GM12878 (cell line): ENCODE measurements around the gene MACF1. TPM values are rescaled to one million over a fixed set of nuclear protein-coding genes. Genes with fewer than 3 reads are reported as not detected.
A peak's percentile ranks its signal among the peaks of the same experiment; 100 is the strongest.

Experiments
- ASH2L ChIP-seq: fragments of 300-600, 200-600 bp; sonication (generic); IDR thresholded peaks from 2 replicates; pipeline ENCODE4 v1.6.1; 2017; ENCODE audit warnings: low read depth, mild to moderate bottlenecking, borderline replicate concordance
- BMI1 ChIP-seq: fragments of 450-650 bp; IDR thresholded peaks from 2 replicates; pipeline ENCODE4 v1.6.1; 2016; ENCODE audit warnings: mild to moderate bottlenecking, moderate library complexity, borderline replicate concordance
- BRCA1 ChIP-seq: IDR thresholded peaks from 2 replicates; pipeline ENCODE4 v1.6.1; 2011; ENCODE audit warnings: low read depth, low read length, improper control_type of control experiment
- CBX5 ChIP-seq: sonication (generic); IDR thresholded peaks from 2 replicates; pipeline ENCODE4 v1.6.1; 2016; ENCODE audit warnings: low read depth, moderate library complexity, mild to moderate bottlenecking, inconsistent platforms
- IKZF1 ChIP-seq: fragments of 450-650 bp; conservative IDR thresholded peaks from 2 replicates; pipeline ENCODE4 v1.6.1; 2017; ENCODE audit warnings: antibody characterized with exemption, mild to moderate bottlenecking
- JUND ChIP-seq: IDR thresholded peaks from 2 replicates; pipeline ENCODE4 v1.6.1; 2012; ENCODE audit warnings: low read depth, mild to moderate bottlenecking, low read length, improper control_type of control experiment, moderate library complexity
- LARP7 ChIP-seq: fragments of 450-650 bp; IDR thresholded peaks from 2 replicates; pipeline ENCODE4 v1.6.1; 2017; ENCODE audit warnings: mild to moderate bottlenecking
- MEF2B ChIP-seq: fragments of 450-650 bp; IDR thresholded peaks from 2 replicates; pipeline ENCODE4 v1.6.1; 2018; ENCODE audit warnings: mild to moderate bottlenecking, moderate library complexity; ENCODE audit not compliant: partially characterized antibody, poor library complexity, severe bottlenecking
- NBN ChIP-seq: fragments of 450-650 bp; IDR thresholded peaks from 2 replicates; pipeline ENCODE4 v1.6.1; 2016
- NR2C2 ChIP-seq: IDR thresholded peaks from 2 replicates; pipeline ENCODE4 v1.6.1; 2011; ENCODE audit warnings: borderline replicate concordance, low read depth; ENCODE audit not compliant: control insufficient read depth, insufficient read length
- PML ChIP-seq: IDR thresholded peaks from 2 replicates; pipeline ENCODE4 v1.6.1; 2012; ENCODE audit warnings: low read length, inconsistent platforms
- POLR2AphosphoS2 ChIP-seq: IDR thresholded peaks from 2 replicates; pipeline ENCODE4 v1.6.1; 2011; ENCODE audit warnings: low read depth, mild to moderate bottlenecking, low read length, improper control_type of control experiment, moderate library complexity
- RUNX3 ChIP-seq: IDR thresholded peaks from 2 replicates; pipeline ENCODE4 v1.6.1; 2012; ENCODE audit warnings: low read length, inconsistent platforms
- SREBF2 ChIP-seq: IDR thresholded peaks from 2 replicates; pipeline ENCODE4 v1.6.1; 2012; ENCODE audit warnings: mild to moderate bottlenecking, low read length
- TCF3 ChIP-seq: IDR thresholded peaks from 2 replicates; pipeline ENCODE4 v1.6.1; 2012; ENCODE audit warnings: low read depth, mild to moderate bottlenecking, low read length, borderline replicate concordance; ENCODE audit not compliant: insufficient read depth
- YBX1 ChIP-seq: fragments of 450-650 bp; IDR thresholded peaks from 2 replicates; pipeline ENCODE4 v1.6.1; 2016; ENCODE audit warnings: antibody characterized with exemption
- polyA plus RNA-seq, 11 experiments: library from polyadenylated mRNA; depleted of rRNA in 4 of 11; unstranded in 6 of 11; stranded (reverse) in 5 of 11; fragments of >200 nt; fragmentation: Nextera tagmentation in 4 of 11; fragmentation: Illumina TruSeq in 1 of 11; extraction: Ambion mirVana in 4 of 11; extraction: Trizol in 1 of 11; gene quantifications; 1 replicate in 1 of 11; 2 replicates in 10 of 11; pipeline versions ENCODE4 v1.2.1 to v1.2.3, GENCODE V29; 2011 to 2016; ENCODE audit warnings: inconsistent platforms in 2 of 11, missing spikeins in 2 of 11, low read depth in 1 of 11
- total RNA-seq, 4 experiments: library from RNA; depleted of rRNA in 3 of 4; stranded (reverse); fragments of >200 nt in 3 of 4; fragmentation: Illumina TruSeq in 1 of 4; extraction: Trizol in 1 of 4; gene quantifications; 2 replicates each; pipeline versions ENCODE4 v1.2.1 to v1.2.3, GENCODE V29; 2013 to 2021
- TF ChIP-seq, protein P1 (sequence below): IDR thresholded peaks from 2 replicates; pipeline ENCODE4 v1.6.1; 2011; ENCODE audit warnings: low read depth, low read length, improper control_type of control experiment, borderline replicate concordance
- TF ChIP-seq, protein P2 (sequence below): fragments of 450-650 bp; formaldehyde crosslinking; IDR thresholded peaks from 2 replicates; pipeline ENCODE4 v1.5.0; 2022; ENCODE audit warnings: mild to moderate bottlenecking, missing genetic modification characterization
- TF ChIP-seq, protein P3 (sequence below): fragments of 450-650 bp; conservative IDR thresholded peaks from 2 replicates; pipeline ENCODE4 v1.6.1; 2017; ENCODE audit warnings: mild to moderate bottlenecking, moderate library complexity
- TF ChIP-seq, protein P4 (sequence below): fragments of 450-650 bp; IDR thresholded peaks from 2 replicates; pipeline ENCODE4 v1.6.1; 2018; ENCODE audit warnings: mild to moderate bottlenecking, low read depth, moderate library complexity; ENCODE audit not compliant: partially characterized antibody
- TF ChIP-seq, protein P5 (sequence below): IDR thresholded peaks from 2 replicates; pipeline ENCODE4 v1.6.1; 2011; ENCODE audit warnings: low read depth, mild to moderate bottlenecking, low read length, moderate library complexity, borderline replicate concordance; ENCODE audit errors: extremely low read depth

MACF1 gene
- total and polyA plus RNA-seq, 10 of the 15 experiments (the other 5 are each of a cell fraction or from before 2014, with no cell fraction given), result 15.5 to 201 (median 76.9) TPM

DNA sequence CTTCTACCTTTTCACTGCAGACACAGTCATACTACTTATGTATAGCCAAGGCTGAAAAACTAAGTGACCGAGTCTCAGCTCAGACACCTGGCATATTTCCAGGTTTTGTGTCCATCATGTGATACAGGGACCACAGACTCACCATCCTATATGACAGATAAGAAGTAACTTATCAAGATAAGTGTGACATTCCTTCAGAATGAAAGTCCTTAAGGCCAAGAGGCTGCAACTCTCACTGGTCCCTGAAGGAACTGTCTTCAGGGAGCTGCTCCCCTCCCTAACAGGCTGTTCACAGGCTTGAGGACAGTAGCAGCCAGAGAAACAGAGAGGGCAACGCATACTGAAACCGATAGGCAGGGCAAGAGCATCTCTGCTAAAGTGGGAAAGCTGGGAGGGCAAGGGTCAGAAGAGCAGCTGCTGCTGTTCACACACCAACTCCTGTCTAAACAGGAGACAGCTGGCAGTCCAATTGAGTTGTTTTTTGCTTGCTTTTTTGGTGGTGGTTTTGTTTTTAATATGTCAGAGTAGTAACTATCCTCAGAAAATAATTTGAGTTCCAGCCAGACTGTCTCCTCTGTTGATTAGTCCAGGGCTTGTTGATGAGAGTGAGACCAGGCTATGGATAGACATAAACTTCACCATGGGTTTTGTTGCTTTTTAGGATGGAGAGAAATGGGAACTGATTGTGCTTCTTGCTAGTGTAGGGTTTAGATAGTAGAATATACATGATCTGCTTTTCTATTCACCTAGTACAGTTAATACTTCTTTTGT lies 67.7 kb downstream of the MACF1 start (continued):
- TF ChIP-seq, protein P1, sequence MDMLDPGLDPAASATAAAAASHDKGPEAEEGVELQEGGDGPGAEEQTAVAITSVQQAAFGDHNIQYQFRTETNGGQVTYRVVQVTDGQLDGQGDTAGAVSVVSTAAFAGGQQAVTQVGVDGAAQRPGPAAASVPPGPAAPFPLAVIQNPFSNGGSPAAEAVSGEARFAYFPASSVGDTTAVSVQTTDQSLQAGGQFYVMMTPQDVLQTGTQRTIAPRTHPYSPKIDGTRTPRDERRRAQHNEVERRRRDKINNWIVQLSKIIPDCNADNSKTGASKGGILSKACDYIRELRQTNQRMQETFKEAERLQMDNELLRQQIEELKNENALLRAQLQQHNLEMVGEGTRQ, result no peak
- TF ChIP-seq, protein P2, sequence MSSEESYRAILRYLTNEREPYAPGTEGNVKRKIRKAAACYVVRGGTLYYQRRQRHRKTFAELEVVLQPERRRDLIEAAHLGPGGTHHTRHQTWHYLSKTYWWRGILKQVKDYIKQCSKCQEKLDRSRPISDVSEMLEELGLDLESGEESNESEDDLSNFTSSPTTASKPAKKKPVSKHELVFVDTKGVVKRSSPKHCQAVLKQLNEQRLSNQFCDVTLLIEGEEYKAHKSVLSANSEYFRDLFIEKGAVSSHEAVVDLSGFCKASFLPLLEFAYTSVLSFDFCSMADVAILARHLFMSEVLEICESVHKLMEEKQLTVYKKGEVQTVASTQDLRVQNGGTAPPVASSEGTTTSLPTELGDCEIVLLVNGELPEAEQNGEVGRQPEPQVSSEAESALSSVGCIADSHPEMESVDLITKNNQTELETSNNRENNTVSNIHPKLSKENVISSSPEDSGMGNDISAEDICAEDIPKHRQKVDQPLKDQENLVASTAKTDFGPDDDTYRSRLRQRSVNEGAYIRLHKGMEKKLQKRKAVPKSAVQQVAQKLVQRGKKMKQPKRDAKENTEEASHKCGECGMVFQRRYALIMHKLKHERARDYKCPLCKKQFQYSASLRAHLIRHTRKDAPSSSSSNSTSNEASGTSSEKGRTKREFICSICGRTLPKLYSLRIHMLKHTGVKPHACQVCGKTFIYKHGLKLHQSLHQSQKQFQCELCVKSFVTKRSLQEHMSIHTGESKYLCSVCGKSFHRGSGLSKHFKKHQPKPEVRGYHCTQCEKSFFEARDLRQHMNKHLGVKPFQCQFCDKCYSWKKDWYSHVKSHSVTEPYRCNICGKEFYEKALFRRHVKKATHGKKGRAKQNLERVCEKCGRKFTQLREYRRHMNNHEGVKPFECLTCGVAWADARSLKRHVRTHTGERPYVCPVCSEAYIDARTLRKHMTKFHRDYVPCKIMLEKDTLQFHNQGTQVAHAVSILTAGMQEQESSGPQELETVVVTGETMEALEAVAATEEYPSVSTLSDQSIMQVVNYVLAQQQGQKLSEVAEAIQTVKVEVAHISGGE (CRISPR knock-in tag), result no peak
- TF ChIP-seq, protein P3, sequence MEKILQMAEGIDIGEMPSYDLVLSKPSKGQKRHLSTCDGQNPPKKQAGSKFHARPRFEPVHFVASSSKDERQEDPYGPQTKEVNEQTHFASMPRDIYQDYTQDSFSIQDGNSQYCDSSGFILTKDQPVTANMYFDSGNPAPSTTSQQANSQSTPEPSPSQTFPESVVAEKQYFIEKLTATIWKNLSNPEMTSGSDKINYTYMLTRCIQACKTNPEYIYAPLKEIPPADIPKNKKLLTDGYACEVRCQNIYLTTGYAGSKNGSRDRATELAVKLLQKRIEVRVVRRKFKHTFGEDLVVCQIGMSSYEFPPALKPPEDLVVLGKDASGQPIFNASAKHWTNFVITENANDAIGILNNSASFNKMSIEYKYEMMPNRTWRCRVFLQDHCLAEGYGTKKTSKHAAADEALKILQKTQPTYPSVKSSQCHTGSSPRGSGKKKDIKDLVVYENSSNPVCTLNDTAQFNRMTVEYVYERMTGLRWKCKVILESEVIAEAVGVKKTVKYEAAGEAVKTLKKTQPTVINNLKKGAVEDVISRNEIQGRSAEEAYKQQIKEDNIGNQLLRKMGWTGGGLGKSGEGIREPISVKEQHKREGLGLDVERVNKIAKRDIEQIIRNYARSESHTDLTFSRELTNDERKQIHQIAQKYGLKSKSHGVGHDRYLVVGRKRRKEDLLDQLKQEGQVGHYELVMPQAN, result no peak
- TF ChIP-seq LARP7 (no peak), BRCA1 (no peak), SREBF2 (no peak), NR2C2 (no peak), ASH2L (no peak), YBX1 (no peak), TCF3 (peak; percentile 97), BMI1 (no peak), MEF2B (peak; percentile 82), NBN (peak; percentile 47; the same call in 1 of the 2 replicates), CBX5 (0 out of 2 replicates have a peak, but pooled peaks have one; percentile 25), RUNX3 (peak; percentile 66), JUND (no peak), POLR2AphosphoS2 (no peak), PML (peak; percentile 57; the same call in 1 of the 2 replicates), IKZF1 (peak; percentile 77)
- TF ChIP-seq, protein P4, sequence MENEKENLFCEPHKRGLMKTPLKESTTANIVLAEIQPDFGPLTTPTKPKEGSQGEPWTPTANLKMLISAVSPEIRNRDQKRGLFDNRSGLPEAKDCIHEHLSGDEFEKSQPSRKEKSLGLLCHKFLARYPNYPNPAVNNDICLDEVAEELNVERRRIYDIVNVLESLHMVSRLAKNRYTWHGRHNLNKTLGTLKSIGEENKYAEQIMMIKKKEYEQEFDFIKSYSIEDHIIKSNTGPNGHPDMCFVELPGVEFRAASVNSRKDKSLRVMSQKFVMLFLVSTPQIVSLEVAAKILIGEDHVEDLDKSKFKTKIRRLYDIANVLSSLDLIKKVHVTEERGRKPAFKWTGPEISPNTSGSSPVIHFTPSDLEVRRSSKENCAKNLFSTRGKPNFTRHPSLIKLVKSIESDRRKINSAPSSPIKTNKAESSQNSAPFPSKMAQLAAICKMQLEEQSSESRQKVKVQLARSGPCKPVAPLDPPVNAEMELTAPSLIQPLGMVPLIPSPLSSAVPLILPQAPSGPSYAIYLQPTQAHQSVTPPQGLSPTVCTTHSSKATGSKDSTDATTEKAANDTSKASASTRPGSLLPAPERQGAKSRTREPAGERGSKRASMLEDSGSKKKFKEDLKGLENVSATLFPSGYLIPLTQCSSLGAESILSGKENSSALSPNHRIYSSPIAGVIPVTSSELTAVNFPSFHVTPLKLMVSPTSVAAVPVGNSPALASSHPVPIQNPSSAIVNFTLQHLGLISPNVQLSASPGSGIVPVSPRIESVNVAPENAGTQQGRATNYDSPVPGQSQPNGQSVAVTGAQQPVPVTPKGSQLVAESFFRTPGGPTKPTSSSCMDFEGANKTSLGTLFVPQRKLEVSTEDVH, result no peak
- TF ChIP-seq, protein P5, sequence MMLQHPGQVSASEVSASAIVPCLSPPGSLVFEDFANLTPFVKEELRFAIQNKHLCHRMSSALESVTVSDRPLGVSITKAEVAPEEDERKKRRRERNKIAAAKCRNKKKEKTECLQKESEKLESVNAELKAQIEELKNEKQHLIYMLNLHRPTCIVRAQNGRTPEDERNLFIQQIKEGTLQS, result no peak
